GM18502 (cell line): ENCODE results near the gene CHAF1B.
"Not testable (repeated sequence)": the region's sequence is repeated elsewhere in the genome, so short reads cannot be mapped to it uniquely, and the experiment has no call there.

Experiments used
- ATAC-seq: cut with Tn5 transposase; IDR thresholded peaks from one replicate; pipeline ENCODE4 v1.9.1; 2021; ENCODE audit warnings: mild to moderate bottlenecking; ENCODE audit not compliant: unreplicated experiment, poor library complexity

CHAF1B gene

DNA sequence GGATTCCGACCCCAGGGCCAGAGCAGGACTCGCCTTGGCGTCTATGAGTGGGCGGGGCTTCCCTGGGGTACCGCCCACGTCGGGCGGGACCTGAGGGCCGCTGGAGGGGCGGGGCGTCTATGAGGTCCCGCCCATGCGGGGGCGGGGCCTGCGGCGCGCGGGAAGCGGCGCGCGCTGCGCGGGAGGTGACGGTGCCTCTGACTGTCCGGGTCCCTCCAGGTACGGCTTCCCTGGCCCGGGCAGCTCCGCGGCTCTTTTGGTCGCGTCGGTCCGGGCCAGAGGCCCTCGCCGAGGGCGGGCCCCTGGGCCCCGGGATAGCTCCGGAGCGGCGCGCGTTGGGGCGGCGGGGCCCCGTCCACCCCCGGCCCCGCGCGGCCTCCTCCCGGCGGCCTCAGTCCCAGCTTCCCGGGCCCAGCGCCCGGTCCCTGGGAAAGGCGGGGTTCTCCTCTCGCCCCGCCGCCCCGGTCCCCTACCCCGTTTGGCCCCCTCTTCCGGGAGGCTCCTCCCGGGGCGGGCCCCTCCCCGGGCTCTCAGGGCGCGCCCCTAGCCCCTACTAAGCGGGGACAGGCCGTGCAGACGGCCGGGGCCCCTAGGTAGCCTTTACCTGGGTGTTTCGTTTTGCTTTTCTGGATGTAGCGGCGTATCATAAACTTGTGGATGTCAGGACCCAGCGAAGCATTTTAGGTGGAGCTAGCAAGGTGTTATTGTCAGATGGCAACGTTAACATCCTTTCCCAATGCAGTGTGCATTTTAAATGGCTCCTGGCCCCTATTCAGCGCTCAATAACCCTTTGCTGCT lies at the start of gene CHAF1B:
Gene CHAF1B (plus strand): TSS at position 160 of the 798 bp plus-strand sequence. CDS start 745 bp downstream, outside the sequence.
- ATAC-seq, result peak; percentile 90

DNA sequence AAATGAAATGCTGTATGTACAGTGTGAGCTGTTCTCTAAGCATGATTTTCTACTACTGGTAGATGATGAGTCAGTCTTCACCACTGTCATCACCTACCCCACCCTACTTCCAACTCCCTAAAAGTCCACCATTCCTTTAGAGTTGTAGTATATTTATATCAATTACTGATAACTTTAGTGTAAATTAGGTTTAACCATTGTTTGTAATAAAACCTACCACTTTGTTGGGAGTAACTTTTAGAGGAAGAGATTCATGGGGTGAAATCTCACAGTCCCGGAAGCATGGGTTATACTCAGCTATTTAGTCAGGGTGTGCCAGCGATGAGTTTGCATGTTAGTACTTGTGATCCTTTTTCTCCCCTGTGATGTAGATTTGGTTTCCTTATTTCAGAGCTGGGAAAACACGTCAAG lies 48.1 kb upstream of the CHAF1B start:
- no peak for ATAC-seq

- no peak for ATAC-seq
These were observed 46.2 kb upstream of the CHAF1B start for GRCh38 chr21:36338975-36339374.

DNA sequence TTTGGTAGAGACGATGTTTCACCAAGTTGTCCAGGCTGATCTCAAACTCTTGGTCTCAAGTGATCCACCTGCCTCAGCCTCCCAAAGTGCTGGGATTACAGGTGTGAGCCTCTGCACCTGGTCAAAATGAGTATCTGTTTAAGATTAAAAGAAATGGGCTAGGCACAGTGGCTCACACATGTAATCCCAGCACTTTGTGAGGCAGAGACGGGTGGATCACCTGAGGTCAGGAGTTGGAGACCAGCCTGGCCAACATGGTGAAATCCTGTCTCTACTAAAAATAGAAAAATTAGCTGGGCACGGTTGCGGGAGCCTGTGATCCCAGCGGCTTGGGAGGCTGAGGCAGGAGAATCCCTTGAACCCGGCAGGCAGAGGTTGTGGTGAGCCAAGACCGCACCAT lies 42.6 kb upstream of the CHAF1B start:
- ATAC-seq, result not testable (repeated sequence)

GRCh38 chr21:36344931-36345330 lies 40.3 kb upstream of the CHAF1B start:
- no peak for ATAC-seq

- ATAC-seq, result no peak
These were observed 37.8 kb upstream of the CHAF1B start for GRCh38 chr21:36347278-36347961.

- ATAC-seq, result no peak
These were observed 37.2 kb upstream of the CHAF1B start for GRCh38 chr21:36347962-36348328.

DNA sequence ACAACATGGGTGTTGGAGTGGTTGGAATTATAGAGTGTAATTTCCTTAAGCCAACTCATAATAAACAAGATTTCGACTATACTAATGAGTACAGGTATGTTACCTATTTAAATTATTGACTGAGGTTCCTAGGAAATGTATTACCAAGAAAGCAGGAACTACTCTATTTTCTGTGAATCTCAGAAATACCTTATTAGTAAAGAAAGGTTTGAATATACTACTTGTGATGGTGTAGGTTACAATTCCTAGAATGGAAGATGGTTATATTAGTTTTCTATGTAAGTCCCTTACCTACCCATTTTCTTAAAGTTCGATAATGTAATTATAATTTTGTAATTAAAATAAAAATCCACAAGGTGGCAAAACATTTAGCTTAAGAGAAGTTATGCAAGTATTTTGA lies 35.9 kb upstream of the CHAF1B start:
- no peak for ATAC-seq

- ATAC-seq, result no peak
These were observed 34.8 kb upstream of the CHAF1B start for GRCh38 chr21:36350282-36350910.

GRCh38 chr21:36354918-36355680 lies 30.1 kb upstream of the CHAF1B start:
- ATAC-seq, result no peak

GRCh38 chr21:36355868-36356267 lies 29.3 kb upstream of the CHAF1B start:
- no peak for ATAC-seq

DNA sequence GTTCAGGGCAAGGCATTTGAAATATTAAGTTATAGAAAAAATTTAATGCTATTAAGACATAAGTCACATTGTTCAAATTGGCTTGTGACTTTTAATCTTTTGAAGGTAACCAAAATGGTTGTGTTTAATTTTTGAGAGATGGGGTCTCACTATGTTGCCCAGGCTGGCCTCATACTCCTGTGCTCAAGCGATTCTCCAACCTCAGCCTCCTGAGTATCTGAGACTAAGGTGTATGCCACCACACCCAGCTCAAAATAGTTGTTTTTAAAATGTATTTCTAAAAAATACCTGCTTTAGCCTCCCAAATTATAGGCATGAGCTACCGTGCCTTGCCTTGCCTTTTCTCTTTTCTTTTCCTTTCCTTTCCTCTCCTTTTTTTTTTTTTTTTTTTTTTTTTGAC lies 26.0 kb upstream of the CHAF1B start:
- no peak for ATAC-seq

GRCh38 chr21:36369064-36369685 lies 16.0 kb upstream of the CHAF1B start:
- ATAC-seq, result no peak

DNA sequence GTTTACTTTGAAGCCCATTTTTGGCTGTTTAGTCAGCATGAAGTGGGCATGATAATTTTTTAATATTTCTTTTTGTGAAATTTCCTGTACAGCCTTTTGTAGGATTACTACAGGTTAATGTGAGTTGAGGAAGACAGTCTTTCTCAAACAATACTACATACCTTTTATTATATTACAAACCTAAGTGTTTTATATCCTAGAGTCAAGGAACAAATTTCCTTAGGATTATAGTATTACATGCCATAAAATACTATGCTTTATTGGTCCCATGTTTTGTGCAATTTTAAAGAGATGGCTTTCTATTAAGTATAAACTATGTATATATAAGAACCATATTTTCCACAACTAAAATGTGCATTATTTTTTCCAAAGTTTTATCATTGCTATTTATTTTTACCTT lies 9.2 kb upstream of the CHAF1B start:
- ATAC-seq, result no peak

- no peak for ATAC-seq
These were observed 7.8 kb upstream of the CHAF1B start for GRCh38 chr21:36377391-36377842.

- ATAC-seq, result no peak
These were observed 5.9 kb upstream of the CHAF1B start for GRCh38 chr21:36379251-36379650.

GRCh38 chr21:36381841-36382589 lies 3.2 kb upstream of the CHAF1B start:
- no peak for ATAC-seq

DNA sequence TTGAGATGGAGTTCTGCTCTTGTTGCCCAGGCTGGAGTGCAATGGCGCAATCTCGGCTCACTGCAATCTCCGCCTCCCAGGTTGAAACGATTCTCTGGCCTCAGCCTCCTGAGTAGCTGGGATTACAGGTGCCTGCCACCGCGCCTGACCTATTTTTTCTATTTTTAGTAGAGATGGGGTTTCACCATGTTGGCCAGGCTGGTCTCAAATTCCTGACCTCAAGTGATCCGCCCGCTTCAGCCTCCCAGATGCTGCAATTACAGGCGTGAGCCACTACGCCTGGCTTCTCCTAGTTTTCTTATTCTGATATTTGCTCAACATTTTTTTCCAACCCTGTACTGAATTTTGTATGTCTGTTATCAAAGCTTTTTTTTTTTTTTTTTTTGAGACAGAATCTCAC lies 2.5 kb upstream of the CHAF1B start:
- not testable (repeated sequence) for ATAC-seq

DNA sequence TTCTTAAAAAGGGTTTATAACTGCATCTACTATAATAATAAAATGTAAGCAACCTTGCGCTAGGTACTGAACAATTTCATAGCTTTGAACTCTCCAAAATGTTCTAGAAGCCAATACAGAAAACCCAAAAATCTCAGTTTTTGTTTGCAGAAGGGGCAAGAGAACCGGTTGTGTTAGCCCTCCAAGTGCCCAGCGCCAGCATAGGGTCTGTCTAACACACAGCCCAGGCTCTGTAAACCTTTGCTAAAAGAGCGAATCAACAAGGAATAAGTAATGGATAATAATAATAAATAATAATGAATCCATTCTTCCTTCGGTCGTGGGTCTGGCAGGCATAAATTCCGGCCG lies 333 bp upstream of the CHAF1B start:
- ATAC-seq, result peak; percentile 11
